GM04503 (cell line): ENCODE measurements around the gene DHODH.
"Not testable (repeated sequence)": the region's sequence is repeated elsewhere in the genome, so short reads cannot be mapped to it uniquely, and the experiment has no call there.

Experiments
- DNase-seq: peaks from one replicate; pipeline ENCODE4 v3.0.0-alpha.2; 2012; ENCODE audit warnings: low read depth

DHODH gene

DNA sequence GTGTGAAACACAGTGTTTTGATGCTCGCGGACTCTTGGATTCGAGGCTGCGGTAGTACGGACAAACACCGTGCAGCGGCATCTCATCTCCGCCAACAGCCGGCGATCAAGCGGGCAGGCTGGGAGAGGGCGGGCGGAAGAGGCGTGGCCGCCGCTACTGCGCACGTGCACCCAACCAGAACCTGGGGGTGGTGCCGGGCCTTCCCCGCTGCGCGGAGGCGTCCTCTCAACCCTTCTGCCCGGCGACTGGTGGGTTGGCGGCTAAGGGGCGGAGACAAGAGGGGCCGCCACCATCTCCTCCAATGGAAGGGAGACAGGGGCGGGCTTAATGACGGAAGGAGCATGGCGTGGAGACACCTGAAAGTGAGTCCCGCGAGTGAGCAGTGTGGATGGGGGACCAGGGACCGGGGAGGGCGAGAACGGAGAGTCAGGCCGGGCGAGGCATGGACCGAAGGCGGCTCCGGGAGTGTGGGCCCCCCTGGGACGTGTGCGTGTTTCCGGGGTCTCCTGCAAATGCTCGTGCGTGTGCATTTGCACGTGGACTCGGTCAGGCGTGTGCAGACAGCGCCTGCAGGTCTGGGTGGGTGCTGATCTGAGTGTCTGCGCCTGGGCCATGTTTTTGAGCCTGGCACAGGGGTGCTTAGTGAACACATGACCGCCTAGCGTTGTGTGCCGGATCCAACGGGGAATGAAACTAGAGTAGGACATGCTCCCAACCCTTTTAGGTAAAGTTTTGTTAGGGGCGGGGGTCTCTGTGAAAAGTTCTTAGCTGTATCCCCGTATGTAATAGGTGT is at the start of gene DHODH:
Gene DHODH, plus strand, starts transcription at position 321 of the 793 bp plus-strand sequence. Its CDS starts 21 bp downstream, at position 342.
- DNase-seq: peak; percentile 84

DNA sequence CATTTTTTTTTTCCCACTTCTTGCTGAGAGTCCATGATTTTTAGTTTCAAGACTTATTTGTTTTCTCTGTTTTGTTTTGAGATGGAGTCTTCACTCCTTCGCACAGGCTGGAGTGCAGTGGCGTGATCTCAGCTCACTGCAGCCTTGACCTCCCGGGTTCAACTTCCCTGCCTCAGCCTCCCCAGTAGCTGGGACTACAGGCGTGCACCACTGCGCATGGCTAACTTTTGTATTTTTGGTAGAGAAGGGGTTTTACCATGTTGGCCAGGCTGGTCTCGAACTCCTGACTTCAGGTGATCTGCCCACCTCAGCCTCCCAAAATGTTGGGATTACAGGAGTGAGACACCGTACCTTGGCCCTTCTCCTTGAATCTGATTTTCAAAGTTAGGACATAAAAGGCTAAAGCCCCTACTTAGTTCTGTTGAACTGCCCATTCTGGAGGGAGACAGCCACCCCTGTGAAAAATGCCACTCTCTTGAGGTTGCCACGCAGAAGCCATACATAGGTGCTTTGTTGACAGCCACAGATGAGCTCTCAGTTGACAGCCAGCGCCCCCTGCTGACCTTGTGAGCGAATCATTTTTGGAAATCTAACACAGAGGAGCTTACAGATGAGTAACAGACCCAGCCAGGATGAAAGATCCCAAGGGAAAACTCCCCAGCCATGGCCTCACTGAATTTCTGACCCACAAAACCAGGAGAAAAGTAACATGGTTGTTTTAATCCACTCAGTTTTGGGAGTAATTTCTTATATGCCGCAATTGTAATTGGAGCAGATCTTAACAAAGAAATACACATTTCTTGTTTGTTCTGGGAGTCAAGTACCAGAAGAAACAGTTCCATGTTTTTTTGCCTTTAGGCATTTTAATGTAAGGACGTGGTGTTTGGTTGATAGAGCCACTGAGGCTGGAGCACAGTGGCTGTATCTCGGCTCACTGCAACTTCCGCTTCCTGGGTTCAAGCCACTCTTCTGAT is 47.2 kb upstream of the DHODH start:
- peak; percentile 64 for DNase-seq

DNA sequence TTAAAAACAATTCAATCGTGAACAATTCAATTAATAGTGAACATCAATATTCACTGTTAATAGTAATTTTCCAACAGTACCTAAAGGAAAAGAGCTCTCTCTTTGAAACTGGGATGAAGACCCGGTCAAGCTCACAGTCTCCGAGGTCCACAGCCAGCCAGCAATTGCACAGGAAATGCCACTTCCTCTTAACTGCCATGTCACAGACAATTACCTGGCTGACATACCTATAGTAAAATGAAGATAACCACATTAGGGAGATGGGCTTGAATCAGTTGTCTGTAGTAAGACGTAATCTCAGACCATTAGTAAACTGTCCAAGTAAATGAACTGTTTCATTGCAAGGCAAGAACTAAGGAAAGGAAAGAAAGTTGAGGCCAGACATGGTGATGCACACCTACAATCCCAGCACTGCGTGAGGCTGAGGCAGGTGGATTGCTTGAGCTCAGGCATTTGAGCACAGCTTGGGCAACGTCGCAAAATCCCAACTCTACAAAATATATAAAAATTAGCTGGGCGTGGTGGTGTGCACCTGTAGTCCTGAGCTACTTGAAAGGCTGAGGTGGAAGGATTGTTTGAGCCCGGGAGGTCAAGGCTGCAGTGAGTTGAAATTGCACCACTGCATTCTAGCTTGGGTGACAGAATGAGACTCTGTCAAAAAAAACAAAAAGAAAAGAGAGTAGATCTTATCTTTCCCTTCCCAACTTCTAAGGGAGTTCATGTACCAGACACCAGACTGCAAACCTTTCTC is 45.2 kb upstream of the DHODH start:
- no peak for DNase-seq

DNA sequence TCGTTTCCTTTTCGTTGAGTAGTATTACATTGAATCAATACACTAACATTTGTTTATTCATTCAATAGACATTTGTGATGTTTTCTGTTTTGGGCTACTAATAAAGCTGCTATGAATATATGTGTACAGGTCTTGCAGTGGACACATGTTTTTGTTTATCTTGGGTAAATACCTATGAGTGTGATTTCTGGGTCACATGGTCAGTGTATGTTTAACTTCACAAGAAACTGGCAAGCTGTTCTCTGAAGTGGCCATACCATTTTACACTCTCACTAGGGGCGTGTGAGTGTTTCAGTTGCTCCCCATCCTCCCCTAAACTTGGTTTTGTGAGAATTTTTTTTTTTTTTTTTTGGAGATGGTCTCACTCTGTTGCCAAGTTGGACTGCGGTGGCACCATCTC is 43.3 kb upstream of the DHODH start:
- DNase-seq: no peak

DNA sequence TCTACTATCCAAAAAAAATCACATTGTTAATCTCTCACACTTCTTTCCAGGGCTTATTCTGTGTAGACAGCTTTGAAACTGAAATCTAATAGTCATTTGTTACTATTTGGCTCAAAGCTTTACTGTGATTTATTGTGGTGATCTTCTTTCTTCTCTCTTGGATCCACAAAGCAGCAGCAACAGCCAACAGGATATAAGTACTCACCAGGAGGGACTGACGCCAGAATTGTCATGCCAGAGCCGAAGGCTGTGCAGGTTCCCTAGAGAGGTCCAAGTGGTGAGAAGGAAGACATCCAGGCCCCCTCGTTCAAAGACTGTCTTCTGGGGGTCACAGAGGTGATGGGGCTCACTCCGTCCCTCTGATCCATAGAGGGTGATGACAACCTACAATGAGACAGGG is 41.6 kb upstream of the DHODH start:
- DNase-seq: no peak

DNA sequence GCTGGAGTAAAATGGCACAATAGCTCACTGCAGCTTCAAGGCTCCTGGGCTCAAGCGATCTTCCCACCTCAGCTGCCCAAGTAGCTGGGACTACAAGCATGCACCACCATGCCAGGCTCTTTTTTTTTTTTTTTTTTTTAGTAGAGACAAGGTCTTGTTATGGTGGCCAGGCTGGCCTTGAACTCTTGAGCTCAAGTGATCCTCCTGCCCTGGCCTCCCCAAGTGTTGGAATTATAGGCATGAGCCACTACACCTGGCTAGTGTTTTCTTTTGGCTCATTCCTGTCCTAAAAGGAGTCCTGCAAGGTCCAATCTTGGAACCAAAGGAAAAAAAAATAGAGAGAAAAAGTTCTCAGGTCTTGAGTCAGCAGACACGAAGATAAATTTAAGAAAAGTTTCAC is 39.2 kb upstream of the DHODH start:
- no peak for DNase-seq

DNA sequence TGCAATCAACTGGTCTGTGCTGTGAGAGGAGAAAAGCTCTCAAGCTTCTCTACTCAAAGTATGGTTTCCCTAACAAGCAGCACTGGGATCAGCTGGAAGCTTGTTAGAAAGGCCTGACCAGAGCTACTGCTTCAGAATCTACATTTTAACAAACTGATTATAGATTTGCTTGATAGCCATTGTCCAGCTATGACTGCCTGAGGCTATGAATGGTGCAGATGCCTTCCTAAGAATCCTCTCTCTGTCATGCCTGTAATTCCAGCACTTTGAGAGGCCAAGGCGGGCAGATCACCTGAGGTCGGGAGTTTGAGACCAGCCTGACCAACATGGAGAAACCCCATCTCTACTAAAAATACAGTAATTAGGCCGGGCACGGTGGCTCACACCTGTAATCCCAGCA is 37.0 kb upstream of the DHODH start:
- no peak for DNase-seq

DNA sequence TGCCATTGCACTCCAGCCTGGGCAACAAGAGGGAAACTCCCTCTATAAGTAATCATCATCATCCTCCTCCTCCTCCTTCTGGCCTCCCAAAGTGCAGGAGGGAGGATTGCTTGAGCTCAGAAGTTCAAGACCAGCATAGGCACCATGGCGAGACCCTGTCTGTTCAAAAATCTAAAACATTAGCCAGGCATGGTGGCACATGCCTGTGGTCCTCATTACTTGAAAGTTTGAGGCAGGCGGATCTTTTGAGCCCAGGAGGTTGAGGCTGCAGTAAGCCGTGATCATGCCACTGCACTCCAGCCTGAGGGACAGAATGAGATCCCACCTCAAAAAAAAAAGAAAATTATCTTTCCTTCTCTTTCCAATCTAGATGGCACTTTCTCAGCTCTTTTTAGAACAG is 36.2 kb upstream of the DHODH start:
- DNase-seq: no peak

DNA sequence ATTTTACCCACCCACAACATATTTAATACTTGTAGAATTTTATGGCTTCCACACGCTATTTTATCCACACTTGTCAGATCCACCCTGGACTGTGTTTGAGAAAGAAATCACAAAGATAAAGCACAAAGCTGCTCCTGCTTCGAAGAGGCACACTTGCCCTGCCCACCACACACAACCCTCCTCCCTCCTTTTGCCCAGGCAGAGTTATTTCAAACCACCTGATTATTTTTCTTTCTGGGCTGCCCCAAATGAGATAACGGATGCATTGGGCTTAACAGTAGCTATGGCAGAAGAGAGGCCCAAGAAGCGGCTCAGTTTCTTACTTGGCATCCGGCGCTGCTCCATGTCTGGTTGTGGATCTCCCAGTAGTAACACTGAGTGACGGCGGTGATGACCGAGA is 35.5 kb upstream of the DHODH start:
- DNase-seq: no peak

DNA sequence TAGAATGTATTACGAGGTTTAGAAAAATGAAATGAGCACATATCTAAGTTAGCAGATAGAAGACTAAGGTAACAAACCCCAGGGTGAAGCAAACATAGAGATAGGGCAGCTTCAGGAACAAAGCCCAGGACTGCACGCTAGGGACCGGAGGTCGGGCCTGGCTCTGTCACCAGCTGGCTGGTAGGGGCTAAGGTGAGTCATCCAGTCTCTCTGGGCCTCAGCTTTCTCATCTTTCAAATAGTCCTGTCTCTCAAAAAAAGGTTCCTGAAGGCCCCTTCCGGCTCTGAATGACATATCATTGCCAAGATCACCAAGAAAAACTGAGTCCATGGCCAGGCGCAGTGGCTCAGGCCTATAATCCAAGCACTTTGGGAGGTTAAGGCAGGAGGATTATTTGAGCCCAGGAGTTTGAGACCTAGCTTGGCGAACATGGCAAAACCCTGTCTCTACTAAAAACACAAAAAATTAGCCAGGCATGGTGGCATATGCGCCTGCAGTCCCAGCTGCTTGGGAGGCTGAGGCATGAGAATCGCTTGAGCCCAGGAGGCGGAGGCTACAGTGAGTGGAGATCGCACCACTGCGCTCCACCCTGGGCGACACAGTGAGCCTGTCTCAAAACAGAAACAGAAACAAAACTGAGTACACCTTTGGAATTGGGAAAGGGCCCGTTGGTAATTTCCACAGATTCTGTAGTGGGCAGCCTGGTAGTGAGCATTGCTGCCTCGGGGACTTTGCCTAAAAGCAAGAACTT is 34.3 kb upstream of the DHODH start:
- no peak for DNase-seq

DNA sequence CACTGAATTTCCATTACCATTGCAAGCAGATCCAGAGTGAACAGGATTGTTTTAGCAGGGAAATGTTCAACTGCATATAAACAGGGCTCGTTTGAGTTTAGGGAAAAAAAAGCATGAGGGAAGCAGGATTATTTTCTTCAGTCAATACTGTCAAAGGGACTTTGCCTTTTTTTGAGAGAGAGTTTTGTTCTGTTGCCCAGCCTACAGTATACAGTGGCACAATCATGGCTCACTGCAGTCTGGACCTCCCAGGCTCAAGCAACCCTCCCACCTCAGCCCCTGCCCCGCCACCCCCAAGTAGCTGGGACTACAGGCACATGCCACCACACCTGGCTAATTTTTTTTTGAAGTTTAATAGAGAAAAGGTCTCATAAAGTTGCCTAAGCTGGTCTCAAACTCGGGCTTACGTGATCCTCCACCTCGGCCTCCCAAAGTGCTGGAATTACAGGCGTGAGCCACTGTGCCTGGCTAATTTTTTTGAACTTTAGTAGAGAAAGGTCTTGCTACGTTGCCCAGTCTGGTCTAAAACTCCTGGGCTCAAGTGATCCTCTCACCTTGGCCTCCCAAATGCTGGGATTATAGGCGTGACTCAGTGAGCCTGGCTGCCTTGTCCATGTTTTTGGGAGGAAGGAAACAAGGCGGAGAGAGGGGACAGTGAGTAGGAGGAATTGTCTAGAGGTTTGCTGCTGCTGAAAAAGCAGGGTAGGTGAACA is 23.1 kb upstream of the DHODH start:
- no peak for DNase-seq

DNA sequence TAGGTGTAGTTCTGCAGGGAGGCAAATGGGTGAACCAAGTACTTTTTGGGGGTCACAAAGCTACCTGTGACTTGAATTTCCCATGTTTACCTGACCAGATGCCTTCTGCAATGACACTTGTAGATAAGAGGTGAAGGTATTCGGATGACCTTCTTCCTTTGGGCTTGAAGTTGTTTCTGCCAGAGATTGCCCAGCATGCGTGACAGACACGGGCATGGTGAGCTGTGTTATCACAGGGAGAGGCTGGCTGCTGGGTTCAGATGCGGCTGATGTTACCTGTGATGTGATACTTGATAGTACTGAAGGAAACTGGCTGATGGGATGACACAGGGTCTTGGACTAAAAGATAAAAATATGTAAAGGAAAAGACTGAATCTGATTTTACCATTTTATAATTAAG is 22.4 kb upstream of the DHODH start:
- no peak for DNase-seq

DNA sequence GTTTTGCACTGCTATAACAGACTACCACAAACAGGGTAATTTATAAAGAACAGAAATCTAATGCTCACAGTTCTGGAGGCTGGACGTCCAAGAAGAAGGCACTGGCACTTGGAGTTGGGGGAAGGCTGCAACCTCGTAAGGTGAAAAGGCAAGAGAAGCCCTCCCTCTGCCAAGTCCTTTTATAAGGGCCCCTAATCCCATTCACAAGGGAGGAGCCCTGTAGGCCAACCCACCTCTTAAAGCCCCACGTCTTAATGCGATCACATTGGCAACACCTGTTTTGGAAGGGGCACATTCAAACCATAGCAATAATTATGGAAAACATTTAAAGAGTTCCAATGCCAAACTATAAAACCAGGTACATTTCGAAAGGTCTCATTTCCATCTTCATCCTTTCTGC is 13.5 kb upstream of the DHODH start:
- no peak for DNase-seq

DNA sequence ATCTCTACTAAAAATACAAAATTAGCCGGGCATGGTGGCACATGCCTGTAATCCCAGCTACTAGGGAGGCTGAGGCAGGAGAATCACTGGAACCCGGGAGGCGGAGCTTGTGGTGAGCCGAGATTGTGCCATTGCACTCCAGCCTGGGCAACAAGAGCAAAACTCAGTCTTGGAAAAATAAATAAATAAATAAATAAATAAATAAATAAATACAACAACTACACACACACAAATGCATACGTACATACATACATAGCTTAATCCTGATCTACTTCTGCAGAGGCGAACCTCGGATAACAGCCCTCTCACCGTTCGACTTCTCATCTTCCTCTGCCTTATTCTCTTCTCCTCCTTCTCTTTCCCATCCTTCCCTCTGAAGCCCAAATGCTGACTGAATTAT is 11.0 kb upstream of the DHODH start:
- not testable (repeated sequence) for DNase-seq

DNA sequence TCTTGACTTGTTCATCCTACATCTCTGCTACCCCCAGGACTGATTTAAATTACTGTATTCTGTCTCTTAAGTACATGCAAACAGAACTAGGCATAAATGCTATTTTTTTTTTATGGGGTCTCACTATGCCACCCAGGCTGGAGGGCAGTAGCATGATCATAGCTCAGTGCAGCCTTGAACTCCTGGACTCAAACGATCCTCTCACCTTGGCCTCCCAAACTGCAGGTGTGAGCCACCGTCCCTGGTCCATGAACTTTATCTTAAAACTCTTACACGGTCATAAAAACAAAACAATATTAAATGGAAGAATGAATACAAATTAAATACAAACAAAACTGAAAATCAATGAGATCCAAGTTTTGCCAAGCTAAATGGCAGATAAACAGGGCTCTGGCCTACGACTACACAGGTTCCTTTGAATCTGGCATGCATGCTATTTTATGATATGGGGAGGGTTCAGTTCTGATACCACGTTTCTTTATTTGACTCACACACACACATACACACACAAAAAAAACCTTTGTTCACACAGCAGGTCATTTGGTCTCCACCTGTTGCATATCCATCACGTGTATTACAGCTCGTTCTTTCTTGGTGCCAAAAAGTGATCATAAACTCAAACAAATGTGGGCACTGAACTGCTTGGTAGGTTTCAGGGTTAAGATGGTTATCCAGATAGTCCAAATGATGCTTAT is 7.2 kb upstream of the DHODH start:
- DNase-seq: no peak

DNA sequence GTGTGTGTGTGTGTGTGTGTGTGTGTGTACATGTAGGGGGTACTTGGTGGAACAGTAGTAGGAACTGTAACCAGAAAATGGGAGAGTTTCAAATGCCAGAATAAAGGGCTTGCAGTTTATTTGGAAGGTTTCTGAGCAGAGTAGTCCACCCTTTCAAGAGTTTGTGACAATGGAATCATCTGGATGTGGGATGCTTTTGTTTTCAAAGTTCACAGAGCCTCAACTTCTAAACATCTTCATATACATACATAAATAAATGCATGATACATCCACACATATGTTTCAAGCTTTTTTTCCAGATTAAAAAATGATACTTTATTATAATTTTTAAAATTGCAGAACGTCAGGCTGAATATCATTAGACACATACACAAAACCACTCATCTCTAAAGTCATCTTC is 5.9 kb upstream of the DHODH start:
- no peak for DNase-seq

DNA sequence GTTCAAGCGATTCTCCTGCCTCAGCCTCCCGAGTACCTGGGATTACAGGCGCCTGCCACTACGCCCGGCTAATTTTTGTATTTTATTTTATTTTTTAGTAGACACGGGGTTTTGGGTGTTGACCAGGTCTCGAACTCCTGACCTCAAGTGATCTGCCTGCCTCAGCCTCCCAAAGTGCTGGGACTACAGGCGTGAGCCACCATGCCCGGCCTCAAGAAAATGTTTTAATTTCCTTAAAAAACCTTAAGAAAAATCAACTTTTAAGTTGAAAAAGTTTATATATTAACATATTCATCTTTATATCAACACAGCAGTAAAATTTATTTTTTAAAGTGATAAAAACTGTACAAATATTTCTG is 500 bp upstream of the DHODH start:
- not testable (repeated sequence) for DNase-seq

DNA sequence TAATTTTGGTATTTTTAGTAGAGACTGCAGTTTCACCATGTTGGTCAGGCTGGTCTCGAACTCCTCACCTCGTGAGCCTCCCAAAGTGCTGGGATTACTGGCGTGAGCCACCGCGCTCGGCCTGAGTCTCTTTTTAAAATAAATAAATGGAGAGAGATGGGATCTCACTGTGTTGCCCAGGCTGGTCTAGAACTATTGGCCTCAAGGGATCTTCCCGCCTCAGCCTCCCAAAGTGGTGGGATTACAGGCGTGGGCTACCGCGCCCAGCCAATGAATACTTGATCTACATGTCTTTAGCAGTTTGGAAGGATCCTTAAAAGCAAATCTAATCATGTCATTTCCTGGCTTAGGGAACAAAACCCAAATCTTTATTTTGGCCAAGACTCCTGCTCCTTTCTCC is 1.2 kb downstream of the DHODH start:
- DNase-seq: no peak

DNA sequence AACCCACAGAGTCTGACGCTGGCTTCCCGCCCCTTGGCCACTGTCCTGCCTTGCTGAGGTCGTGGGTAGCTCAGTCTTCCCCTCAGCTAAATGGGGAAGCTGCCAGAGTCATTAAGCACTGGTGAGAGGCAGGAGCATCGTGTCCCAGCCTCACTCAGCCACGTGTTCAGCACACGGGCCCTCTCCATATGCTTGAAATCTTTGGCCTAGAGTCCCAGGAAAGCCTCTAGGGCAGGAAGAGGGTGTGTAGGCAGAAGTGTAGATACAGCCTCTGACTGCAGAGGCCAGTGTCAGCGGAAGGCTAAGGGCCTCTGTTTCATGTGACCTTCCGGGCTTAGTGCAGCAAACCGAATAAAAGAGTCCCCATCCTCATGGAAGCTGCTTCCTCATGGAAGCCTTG is 4.1 kb downstream of the DHODH start:
- DNase-seq: no peak

DNA sequence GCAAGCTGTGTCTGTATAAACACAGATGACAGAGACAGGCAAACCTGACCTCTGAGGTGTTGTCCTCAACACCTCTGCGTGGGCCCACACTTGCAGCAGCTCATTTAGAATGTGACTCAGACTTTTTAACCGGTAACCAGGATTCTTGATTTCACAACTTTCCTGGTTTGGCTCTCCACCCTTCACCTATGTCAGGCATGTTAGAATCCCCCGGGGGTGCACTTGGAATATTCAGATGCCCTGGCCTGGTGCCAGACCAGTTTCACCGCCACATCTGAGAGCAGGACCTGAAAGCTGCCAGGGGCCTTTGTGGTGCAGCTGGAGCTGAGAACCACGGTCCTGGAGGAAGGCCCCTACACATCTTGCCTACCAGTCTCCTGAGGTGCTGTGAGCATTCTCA is 4.8 kb downstream of the DHODH start:
- DNase-seq: no peak
